OCI-LY1 (cell line): ENCODE data around the gene CTNND2.

ENCODE experiments used
- H2AFZ ChIP-seq: fragments of 200-600 bp; sonication (generic), shearing (Covaris generic); 2 replicates; pipeline ENCODE4 v1.6.0; 2014; ENCODE audit warnings: antibody characterized with exemption, mild to moderate bottlenecking, low read length
- H3F3A ChIP-seq: fragments of 200-600 bp; sonication (generic), shearing (Covaris generic); 2 replicates; pipeline ENCODE4 v1.6.0; 2014; ENCODE audit warnings: mild to moderate bottlenecking, antibody characterized with exemption, low read length, moderate library complexity; ENCODE audit not compliant: insufficient read depth
- H3K27ac ChIP-seq: fragments of 200-600 bp; sonication (generic); 2 replicates; pipeline ENCODE4 v1.5.1; 2014; ENCODE audit warnings: low read length, mixed run types, mild to moderate bottlenecking, low read depth; ENCODE audit not compliant: poor library complexity, severe bottlenecking
- H3K27me3 ChIP-seq: fragments of 200-600 bp; sonication (generic); 2 replicates; pipeline ENCODE4 v1.6.0; 2014; ENCODE audit warnings: antibody characterized with exemption, mild to moderate bottlenecking, low read length, moderate library complexity; ENCODE audit not compliant: insufficient read depth
- H3K36me3 ChIP-seq: fragments of 200-600 bp; sonication (generic); 2 replicates; pipeline ENCODE4 v1.6.1; 2014; ENCODE audit warnings: mild to moderate bottlenecking, antibody characterized with exemption, low read length, moderate library complexity, mixed read lengths; ENCODE audit not compliant: insufficient read depth
- H3K4me1 ChIP-seq: fragments of 200-600 bp; sonication (generic); 2 replicates; pipeline ENCODE4 v1.5.1; 2014; ENCODE audit warnings: mild to moderate bottlenecking, low read length, moderate library complexity; ENCODE audit not compliant: insufficient read depth, severe bottlenecking
- H3K4me2 ChIP-seq: fragments of 200-600 bp; sonication (generic), shearing (Covaris generic); 2 replicates; pipeline ENCODE4 v1.6.1; 2014; ENCODE audit warnings: low read length
- H3K4me3 ChIP-seq: fragments of 200-600 bp; sonication (generic); 2 replicates; pipeline ENCODE4 v1.5.1; 2014; ENCODE audit warnings: low read length, low read depth, mild to moderate bottlenecking, mixed read lengths; ENCODE audit not compliant: poor library complexity, severe bottlenecking
- H3K79me2 ChIP-seq: fragments of 200-600 bp; shearing (Covaris generic); 2 replicates; pipeline ENCODE4 v1.6.1; 2016; ENCODE audit warnings: mixed run types, low read length, mixed read lengths; ENCODE audit not compliant: insufficient read depth
- H3K9ac ChIP-seq: fragments of 200-600 bp; sonication (generic), shearing (Covaris generic); 2 replicates; pipeline ENCODE4 v1.6.1; 2014; ENCODE audit warnings: mild to moderate bottlenecking, low read length, mixed read lengths
- H3K9me2 ChIP-seq: fragments of 200-600 bp; sonication (generic), shearing (Covaris generic); 2 replicates; pipeline ENCODE4 v1.6.1; 2014; ENCODE audit warnings: low read depth, mild to moderate bottlenecking, low read length, mixed read lengths
- H3K9me3 ChIP-seq: fragments of 200-600 bp; shearing (Covaris generic); 2 replicates; pipeline ENCODE4 v1.6.1; 2014; ENCODE audit warnings: low read length, mixed read lengths
- H4K20me1 ChIP-seq: fragments of 200-600 bp; sonication (generic), shearing (Covaris generic); 2 replicates; pipeline ENCODE4 v1.6.0; 2016; ENCODE audit warnings: mild to moderate bottlenecking, low read length; ENCODE audit not compliant: insufficient read depth
- CTCF ChIP-seq: fragments of 200-600 bp; sonication (generic), shearing (Covaris generic); IDR thresholded peaks from 2 replicates; pipeline ENCODE4 v1.5.1; 2017; ENCODE audit warnings: mild to moderate bottlenecking, antibody characterized with exemption, low read length, moderate library complexity, mixed read lengths
- EZH2 ChIP-seq: fragments of 200-600 bp; sonication (generic), shearing (Covaris generic); IDR thresholded peaks from 2 replicates; pipeline ENCODE4 v1.8.0; 2017; ENCODE audit warnings: borderline replicate concordance, mixed run types, mild to moderate bottlenecking, antibody characterized with exemption, low read length, moderate library complexity, mixed read lengths

CTNND2 gene

GRCh38 chr5:11476866-11477265, 427.4 kb downstream of the CTNND2 start:
- Histone ChIP-seq H2AFZ (no peak overlapping the region), H3K9me3 (no peaks in the 10 kb centered on the region), H3K4me3 (no peak overlapping the region), H3K27me3 (no peaks in the 10 kb centered on the region), H3K79me2 (no peaks in the 10 kb centered on the region), H3K9me2 (no peaks in the 10 kb centered on the region), H3K27ac (no peak overlapping the region), H3K4me2 (no peak overlapping the region), H3F3A (no peaks in the 10 kb centered on the region), H3K4me1 (no peaks in the 10 kb centered on the region), H4K20me1 (no peaks in the 10 kb centered on the region), H3K9ac (no peak overlapping the region), H3K36me3 (no peaks in the 10 kb centered on the region)
- TF ChIP-seq CTCF (no peak), EZH2 (no peak)

GRCh38 chr5:11468334-11469039, 435.8 kb downstream of the CTNND2 start:
- no peak overlapping the region for H2AFZ ChIP-seq
- TF ChIP-seq CTCF (no peak), EZH2 (no peak)
- H3K4me2 ChIP-seq = no peak overlapping the region
- H3F3A ChIP-seq = no peaks in the 10 kb centered on the region
- H3K79me2 ChIP-seq = no peaks in the 10 kb centered on the region
- no peaks in the 10 kb centered on the region for H3K9me2 ChIP-seq
- H3K27me3 ChIP-seq = no peaks in the 10 kb centered on the region
- H4K20me1 ChIP-seq = no peaks in the 10 kb centered on the region
- no peaks in the 10 kb centered on the region for H3K4me1 ChIP-seq
- no peak overlapping the region for H3K27ac ChIP-seq
- H3K4me3 ChIP-seq = no peak overlapping the region
- no peak overlapping the region for H3K9ac ChIP-seq
- H3K36me3 ChIP-seq = no peaks in the 10 kb centered on the region
- H3K9me3 ChIP-seq = no peaks in the 10 kb centered on the region

GRCh38 chr5:11467588-11467987, 436.7 kb downstream of the CTNND2 start:
- Histone ChIP-seq H3K4me1 (no peaks in the 10 kb centered on the region), H4K20me1 (no peaks in the 10 kb centered on the region), H3K79me2 (no peaks in the 10 kb centered on the region), H3K27me3 (no peaks in the 10 kb centered on the region), H3K4me2 (no peak overlapping the region), H3K4me3 (no peak overlapping the region), H3K27ac (no peak overlapping the region), H2AFZ (no peak overlapping the region), H3K36me3 (no peaks in the 10 kb centered on the region), H3F3A (no peaks in the 10 kb centered on the region), H3K9me2 (no peaks in the 10 kb centered on the region), H3K9me3 (no peaks in the 10 kb centered on the region), H3K9ac (no peak overlapping the region)
- TF ChIP-seq CTCF = no peak
- no peak for TF ChIP-seq EZH2
